Activated CD8-positive, alpha-beta memory T cell treated with anti-CD3 and anti-CD28 coated beads for 1 hour (primary cell): ENCODE data around the gene RBM25.
"Not testable (repeated sequence)": the region's sequence is repeated elsewhere in the genome, so short reads cannot be mapped to it uniquely, and the experiment has no call there.

Experiments
- DNase-seq, 2 donors: peaks; one replicate each; pipeline ENCODE4 v3.0.0-alpha.2; 2020; ENCODE audit warnings: low read depth in 1 of 2; ENCODE audit errors: extremely low read depth in 1 of 2

Gene RBM25

GRCh38 chr14:73168274-73168673 lies 109.9 kb downstream of the RBM25 start:
- DNase-seq = no peak

- no peak for DNase-seq
Observed at GRCh38 chr14:73168691-73169090, 110.4 kb downstream of the RBM25 start.

GRCh38 chr14:73169855-73170254 lies 111.5 kb downstream of the RBM25 start:
- DNase-seq = not testable (repeated sequence)

GRCh38 chr14:73170686-73171085 lies 112.4 kb downstream of the RBM25 start:
- DNase-seq = no peak

GRCh38 chr14:73172500-73172899 lies 114.2 kb downstream of the RBM25 start:
- no peak for DNase-seq

- no peak for DNase-seq
Observed at GRCh38 chr14:73173092-73173735, 114.9 kb downstream of the RBM25 start.
